ENCODE data around the gene GARRE1.
A peak's percentile ranks its signal among the peaks of the same experiment; 100 is the strongest.
"Not testable (repeated sequence)": the region's sequence is repeated elsewhere in the genome, so short reads cannot be mapped to it uniquely, and the experiment has no call there.

The GARRE1 gene

DNA sequence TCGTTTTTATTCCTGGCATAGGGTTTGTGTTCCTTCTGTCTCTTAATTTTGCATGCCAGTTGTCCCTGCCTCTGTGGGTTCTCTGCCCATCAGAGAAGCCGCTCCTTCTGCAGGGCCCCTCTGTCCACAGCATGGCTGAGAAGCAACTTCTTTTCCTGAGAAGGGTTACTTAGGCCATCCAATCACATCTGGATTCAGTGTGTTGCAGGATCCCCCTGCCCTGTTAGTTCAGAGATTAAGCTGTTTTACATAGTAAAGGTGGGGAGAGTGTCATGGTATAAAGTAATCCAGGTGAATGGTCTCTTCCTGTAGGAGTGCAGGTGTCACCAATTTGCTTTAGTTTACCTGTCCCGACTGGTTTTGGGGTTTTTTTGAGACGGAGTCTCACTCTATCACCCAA lies 22.9 kb upstream of the GARRE1 start:
- Histone ChIP-seq H3K27ac (ENCODE audit: low read depth, low read length) (peak overlapping the region; percentile 36), H3K4me1 (ENCODE audit: control insufficient read depth, insufficient read depth, low read length) (peaks cover 20% of the 10 kb centered on the region), H3K4me3 (ENCODE audit: low read depth, low read length) (no peak overlapping the region), H3K27me3 (ENCODE audit: control insufficient read depth, insufficient read depth, low read length) (no peaks in the 10 kb centered on the region), H3K36me3 (ENCODE audit: control insufficient read depth, insufficient read depth, low read length) (peaks cover 41% of the 10 kb centered on the region), H3K9me3 (ENCODE audit: control insufficient read depth, insufficient read depth, low read length) (no peaks in the 10 kb centered on the region), H3K9ac (ENCODE audit: low read depth, low read length) (no peak overlapping the region)

DNA sequence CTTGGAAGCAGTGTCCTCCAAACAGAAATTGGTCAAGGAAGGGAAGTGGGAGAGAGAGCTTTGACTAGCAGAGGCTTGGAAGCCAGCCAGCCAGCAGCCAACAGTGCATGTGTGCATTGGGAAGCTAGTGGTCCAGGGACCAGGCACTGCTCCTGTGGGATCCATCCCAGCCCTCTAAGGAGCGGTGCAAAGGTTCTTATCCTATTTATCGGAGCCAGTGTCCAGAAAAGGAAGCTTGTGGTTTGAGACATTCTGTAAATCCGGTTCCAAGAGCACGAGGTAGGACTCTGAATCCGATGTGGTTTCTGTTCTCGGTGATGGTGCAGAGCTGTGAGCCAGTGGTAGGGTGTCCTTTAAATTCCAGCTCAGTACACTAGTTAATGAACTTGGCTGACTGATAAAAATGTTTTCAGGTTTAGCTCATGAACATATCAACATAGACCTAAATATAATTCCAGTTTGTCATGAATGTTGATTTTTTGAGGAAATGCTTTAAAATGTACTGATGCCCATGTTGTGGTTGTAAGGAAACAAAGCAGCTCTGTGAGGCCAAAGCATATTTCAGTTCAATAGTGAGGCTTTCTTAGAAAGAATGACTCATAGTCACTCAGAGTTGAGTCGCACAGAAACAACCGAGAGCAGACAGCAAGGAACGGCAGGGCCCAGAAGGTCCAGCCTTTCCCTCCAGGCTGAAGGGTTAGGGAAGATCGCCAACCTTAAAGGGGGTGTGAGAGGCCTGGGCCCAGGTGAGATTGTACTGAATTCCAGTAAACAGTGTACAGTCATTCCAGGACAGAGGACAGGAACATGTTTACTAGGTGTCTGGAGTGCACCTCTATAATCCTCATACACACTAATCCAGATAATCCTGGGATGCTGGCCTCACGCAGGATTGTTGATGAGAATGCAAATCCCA lies 21.5 kb upstream of the GARRE1 start:
- Histone ChIP-seq H3K27ac (ENCODE audit: low read depth, low read length) (peak overlapping the region; percentile 47), H3K9ac (ENCODE audit: low read depth, low read length) (no peak overlapping the region), H3K9me3 (ENCODE audit: control insufficient read depth, insufficient read depth, low read length) (no peaks in the 10 kb centered on the region), H3K36me3 (ENCODE audit: control insufficient read depth, insufficient read depth, low read length) (peaks cover 28% of the 10 kb centered on the region), H3K27me3 (ENCODE audit: control insufficient read depth, insufficient read depth, low read length) (no peaks in the 10 kb centered on the region), H3K4me1 (ENCODE audit: control insufficient read depth, insufficient read depth, low read length) (peaks cover 28% of the 10 kb centered on the region), H3K4me3 (ENCODE audit: low read depth, low read length) (no peak overlapping the region)

DNA sequence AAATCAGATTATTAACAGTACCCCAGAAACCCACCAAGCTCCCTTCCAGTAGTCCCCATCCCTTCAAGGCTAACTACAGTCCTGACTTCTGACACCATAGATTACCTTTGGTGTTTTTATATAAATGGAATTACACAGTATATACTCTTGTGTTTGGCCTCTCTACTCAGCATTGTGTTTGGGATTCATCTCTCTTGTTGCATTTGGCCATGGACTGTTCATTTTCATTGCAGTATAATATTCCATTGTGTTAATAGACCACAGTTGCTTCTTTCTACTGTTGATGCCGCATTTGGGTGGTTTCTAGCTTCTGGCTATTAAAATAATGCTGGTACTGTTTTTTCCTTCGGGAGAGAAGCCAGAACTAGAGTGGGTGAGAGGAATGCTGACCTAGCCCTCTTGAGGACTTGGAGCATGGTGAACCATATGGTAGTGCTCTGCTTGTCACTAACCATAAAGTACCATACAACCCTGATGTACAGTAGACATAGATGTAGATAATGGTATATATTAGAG lies 18.9 kb upstream of the GARRE1 start:
- Histone ChIP-seq H3K27ac (ENCODE audit: low read depth, low read length) (peak overlapping the region; percentile 56), H3K27me3 (ENCODE audit: control insufficient read depth, insufficient read depth, low read length) (no peaks in the 10 kb centered on the region), H3K9ac (ENCODE audit: low read depth, low read length) (no peak overlapping the region), H3K9me3 (ENCODE audit: control insufficient read depth, insufficient read depth, low read length) (no peaks in the 10 kb centered on the region), H3K4me1 (ENCODE audit: control insufficient read depth, insufficient read depth, low read length) (peaks cover 24% of the 10 kb centered on the region), H3K4me3 (ENCODE audit: low read depth, low read length) (no peak overlapping the region), H3K36me3 (ENCODE audit: control insufficient read depth, insufficient read depth, low read length) (peaks cover 1% of the 10 kb centered on the region; the same call in 1 of the 2 replicates)

DNA sequence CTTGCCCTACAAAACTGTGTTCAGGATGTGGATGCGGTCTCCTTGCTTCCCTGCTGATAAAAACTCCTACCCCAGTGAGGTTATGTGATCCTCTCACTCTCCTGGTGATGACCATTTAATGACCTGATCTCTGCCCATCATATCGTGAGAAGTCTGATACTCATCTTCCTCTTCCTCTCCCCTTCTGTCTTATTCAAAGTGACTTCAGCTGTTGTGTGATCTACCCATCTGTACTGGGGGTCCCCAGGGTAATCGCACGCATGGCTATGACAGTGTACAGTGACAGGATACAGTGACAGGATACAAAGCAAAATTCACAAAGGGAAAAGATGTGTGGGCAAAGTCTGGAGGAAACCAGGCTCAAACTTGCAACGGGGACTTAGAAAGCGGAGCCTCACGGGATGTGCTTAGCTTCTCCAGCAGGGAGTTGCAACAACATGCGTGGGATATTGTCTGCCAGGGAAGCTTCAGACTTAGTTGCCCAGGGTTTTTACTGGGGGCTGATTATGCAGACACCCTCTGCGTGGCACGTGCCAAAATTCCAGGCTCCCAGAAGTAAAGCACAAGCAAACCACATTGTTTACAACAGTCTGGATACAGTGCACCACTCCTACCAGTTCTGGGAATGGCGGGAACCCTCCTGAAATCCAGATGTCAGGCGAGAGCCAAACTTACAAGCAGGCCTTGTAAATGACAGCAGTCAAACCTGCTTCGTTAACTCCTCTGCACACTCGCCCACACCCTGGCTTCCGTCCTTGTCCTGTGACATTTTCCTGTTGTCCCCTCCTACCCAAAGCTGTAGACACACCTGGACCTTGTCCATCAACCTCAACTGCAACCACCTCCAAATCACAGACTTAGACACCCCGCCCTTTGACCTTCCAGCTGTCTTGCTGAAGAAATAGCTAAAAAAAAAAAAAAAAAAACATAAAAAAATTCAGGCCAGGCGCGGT lies 18.0 kb upstream of the GARRE1 start:
- Histone ChIP-seq H3K4me3 (ENCODE audit: low read depth, low read length) (no peak overlapping the region), H3K9ac (ENCODE audit: low read depth, low read length) (no peak overlapping the region), H3K36me3 (ENCODE audit: control insufficient read depth, insufficient read depth, low read length) (no peaks in the 10 kb centered on the region), H3K27ac (ENCODE audit: low read depth, low read length) (peak overlapping the region; percentile 56), H3K27me3 (ENCODE audit: control insufficient read depth, insufficient read depth, low read length) (no peaks in the 10 kb centered on the region), H3K9me3 (ENCODE audit: control insufficient read depth, insufficient read depth, low read length) (no peaks in the 10 kb centered on the region), H3K4me1 (ENCODE audit: control insufficient read depth, insufficient read depth, low read length) (peaks cover 16% of the 10 kb centered on the region)

DNA sequence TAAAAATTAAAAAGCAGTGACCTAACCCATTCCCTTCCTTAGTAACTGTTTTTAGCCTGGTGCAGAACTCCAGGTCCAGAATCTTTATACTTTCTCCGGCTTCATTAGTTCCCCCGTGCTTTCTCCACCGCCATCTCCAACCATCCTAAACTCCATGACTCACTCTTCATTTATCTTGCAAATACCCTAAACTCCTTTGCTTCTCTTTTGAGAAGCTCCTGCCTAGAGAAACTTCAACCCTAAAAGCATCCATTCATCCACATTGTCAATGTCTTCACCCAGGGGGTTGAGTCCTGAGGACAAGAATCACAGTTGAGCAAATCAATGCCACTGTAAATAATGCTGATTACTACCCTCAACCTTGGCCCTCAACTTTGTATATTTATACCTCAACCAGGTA lies 17.1 kb upstream of the GARRE1 start:
- peak overlapping the region; percentile 83 for H3K27ac ChIP-seq (ENCODE audit: low read depth, low read length)
- H3K9me3 ChIP-seq (ENCODE audit: control insufficient read depth, insufficient read depth, low read length), result no peaks in the 10 kb centered on the region
- no peaks in the 10 kb centered on the region for H3K36me3 ChIP-seq (ENCODE audit: control insufficient read depth, insufficient read depth, low read length)
- peaks cover 13% of the 10 kb centered on the region for H3K4me1 ChIP-seq (ENCODE audit: control insufficient read depth, insufficient read depth, low read length)
- no peak overlapping the region for H3K9ac ChIP-seq (ENCODE audit: low read depth, low read length)
- no peaks in the 10 kb centered on the region for H3K27me3 ChIP-seq (ENCODE audit: control insufficient read depth, insufficient read depth, low read length)
- no peak overlapping the region for H3K4me3 ChIP-seq (ENCODE audit: low read depth, low read length)

DNA sequence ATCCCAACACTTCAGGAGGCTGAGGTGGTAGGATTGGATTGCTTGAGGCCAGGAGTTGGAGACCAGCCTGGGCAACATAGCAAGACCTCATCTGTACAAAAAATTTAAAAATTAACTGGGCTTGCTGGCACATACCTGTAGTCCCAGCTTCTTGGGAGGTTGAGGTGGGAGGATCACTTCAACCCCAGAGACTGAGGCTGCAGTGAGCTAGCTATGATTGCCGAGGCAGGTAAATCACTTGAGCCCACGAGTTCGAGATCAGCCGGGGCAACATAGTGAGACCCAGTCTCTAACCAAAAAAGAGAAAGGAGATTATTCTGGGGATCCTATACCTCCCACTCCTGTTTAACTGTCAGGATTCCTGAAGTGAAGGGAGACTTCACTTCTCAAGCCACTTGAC lies 16.4 kb upstream of the GARRE1 start:
- Histone ChIP-seq H3K27me3 (ENCODE audit: control insufficient read depth, insufficient read depth, low read length) (no peaks in the 10 kb centered on the region), H3K9ac (ENCODE audit: low read depth, low read length) (no peak overlapping the region), H3K27ac (ENCODE audit: low read depth, low read length) (peak overlapping the region; percentile 83), H3K4me3 (ENCODE audit: low read depth, low read length) (no peak overlapping the region), H3K4me1 (ENCODE audit: control insufficient read depth, insufficient read depth, low read length) (peaks cover 13% of the 10 kb centered on the region), H3K9me3 (ENCODE audit: control insufficient read depth, insufficient read depth, low read length) (no peaks in the 10 kb centered on the region), H3K36me3 (ENCODE audit: control insufficient read depth, insufficient read depth, low read length) (no peaks in the 10 kb centered on the region)

DNA sequence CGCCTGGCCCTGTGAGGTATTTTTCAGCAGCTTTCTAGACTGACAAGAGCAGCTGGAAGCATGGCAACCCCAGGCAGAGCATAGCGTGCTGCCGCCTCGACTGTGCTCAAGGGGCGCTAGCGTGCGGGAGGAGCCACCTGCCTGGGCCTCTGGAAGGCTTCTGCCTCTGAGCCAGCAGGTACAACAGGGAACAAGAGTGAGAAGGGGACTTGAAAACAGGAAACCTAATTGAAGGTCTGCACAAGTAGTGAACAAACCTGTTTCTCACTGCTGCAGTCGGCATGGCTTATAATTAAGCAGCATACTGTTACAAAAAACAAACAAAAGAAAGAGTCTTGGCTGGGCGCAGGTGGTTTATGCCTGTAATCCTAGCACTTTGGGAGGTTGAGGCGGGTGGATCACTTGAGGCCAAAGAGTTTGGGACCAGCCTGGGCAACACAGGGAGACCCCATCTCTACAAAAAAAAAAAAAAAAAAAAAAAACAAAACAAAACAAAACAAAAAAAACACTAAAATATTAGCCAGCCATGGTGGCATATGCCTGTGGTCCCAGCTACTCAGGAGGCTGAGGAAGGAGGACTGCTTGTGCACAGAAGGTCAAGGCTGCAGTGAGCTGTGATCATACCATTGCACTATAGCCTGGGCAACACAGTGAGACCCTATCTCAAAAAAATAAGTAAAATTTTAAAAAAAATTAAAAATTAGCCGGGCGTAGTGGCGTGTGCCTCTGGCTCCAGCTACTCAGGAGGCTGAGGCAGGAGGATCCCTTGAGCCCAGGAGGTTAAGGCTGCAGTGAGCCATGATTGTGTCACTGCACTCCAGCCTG lies 12.6 kb upstream of the GARRE1 start:
- Histone ChIP-seq H3K27ac (ENCODE audit: low read depth, low read length) (no peak overlapping the region), H3K4me1 (ENCODE audit: control insufficient read depth, insufficient read depth, low read length) (peaks cover 5% of the 10 kb centered on the region), H3K9me3 (ENCODE audit: control insufficient read depth, insufficient read depth, low read length) (no peaks in the 10 kb centered on the region), H3K4me3 (ENCODE audit: low read depth, low read length) (no peak overlapping the region), H3K9ac (ENCODE audit: low read depth, low read length) (no peak overlapping the region), H3K36me3 (ENCODE audit: control insufficient read depth, insufficient read depth, low read length) (no peaks in the 10 kb centered on the region), H3K27me3 (ENCODE audit: control insufficient read depth, insufficient read depth, low read length) (no peaks in the 10 kb centered on the region)

DNA sequence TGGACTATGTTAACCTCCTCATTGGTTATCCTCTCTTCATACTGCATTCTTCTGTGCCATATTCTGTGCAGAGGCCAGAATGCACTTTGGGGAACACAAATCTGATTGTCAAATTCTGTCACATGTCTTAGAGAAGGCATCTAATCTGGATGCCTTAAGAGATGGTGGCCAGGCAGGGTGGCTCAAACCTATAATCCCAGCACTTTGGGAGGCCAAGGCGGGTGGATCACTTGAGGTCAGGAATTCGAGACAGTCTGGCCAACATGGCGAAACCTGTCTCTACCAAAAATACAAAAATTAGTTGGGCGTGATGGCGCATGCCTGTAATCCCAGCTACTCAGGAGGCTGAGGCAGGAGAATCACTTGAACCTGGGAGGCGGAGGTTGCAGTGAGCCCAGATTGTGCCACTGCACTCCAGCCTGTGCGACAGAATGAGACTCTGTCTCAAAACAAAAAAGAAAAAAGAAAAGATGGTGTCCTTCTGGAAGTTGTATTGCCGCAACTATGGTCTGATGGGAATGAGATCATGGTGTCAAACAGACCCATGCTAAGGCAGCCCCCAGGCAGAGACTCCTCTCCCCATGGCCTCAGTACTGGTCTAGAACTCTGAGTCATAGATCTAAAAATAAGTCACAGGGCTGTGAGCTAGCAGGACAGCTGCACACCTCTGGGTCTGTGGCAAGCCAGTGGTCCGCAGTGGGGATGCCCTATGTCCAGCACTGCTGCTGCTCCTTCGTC lies 11.0 kb upstream of the GARRE1 start:
- H3K4me1 ChIP-seq (ENCODE audit: control insufficient read depth, insufficient read depth, low read length); H3K9ac ChIP-seq (ENCODE audit: low read depth, low read length); H3K27me3 ChIP-seq (ENCODE audit: control insufficient read depth, insufficient read depth, low read length); H3K9me3 ChIP-seq (ENCODE audit: control insufficient read depth, insufficient read depth, low read length); H3K4me3 ChIP-seq (ENCODE audit: low read depth, low read length); H3K36me3 ChIP-seq (ENCODE audit: control insufficient read depth, insufficient read depth, low read length): not testable (repeated sequence)
- H3K27ac ChIP-seq (ENCODE audit: low read depth, low read length), result peak overlapping the region; percentile 10

DNA sequence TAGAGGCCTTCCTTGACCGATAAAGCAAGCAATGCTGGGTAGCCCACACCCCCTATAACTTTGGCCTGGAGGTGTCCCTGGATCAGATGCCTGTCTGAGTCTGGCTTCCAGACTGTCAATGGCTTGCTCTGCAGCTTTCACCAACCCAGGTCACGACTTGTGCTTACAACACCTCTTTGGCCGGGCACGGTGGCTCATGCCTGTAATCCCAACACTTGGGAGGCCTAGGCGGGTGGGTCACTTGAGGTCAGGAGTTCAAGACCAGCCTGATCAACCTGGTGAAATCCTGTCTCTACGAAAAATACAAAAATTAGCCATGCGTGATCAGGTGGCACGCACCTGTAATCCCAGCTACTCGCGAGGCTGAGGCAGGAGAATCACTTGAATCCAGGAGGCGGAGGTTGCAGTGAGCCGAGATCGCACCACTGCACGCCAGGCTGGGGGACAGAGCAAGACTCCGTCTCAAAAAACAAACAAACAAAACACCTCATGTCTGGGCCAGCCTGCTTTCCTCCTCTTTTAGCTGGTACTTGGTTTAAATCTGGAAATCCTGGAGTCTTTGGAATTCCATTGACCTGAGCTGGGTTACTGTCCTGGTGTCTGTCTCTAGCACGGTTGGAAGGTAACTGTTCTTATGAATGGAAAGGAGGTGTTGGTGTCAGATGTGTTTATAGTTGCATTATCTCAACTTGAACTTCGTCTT lies 10.3 kb upstream of the GARRE1 start:
- H3K9me3 ChIP-seq (ENCODE audit: control insufficient read depth, insufficient read depth, low read length), result no peaks in the 10 kb centered on the region
- no peaks in the 10 kb centered on the region for H3K27me3 ChIP-seq (ENCODE audit: control insufficient read depth, insufficient read depth, low read length)
- H3K4me3 ChIP-seq (ENCODE audit: low read depth, low read length), result no peak overlapping the region
- H3K9ac ChIP-seq (ENCODE audit: low read depth, low read length), result no peak overlapping the region
- H3K4me1 ChIP-seq (ENCODE audit: control insufficient read depth, insufficient read depth, low read length), result no peaks in the 10 kb centered on the region
- H3K36me3 ChIP-seq (ENCODE audit: control insufficient read depth, insufficient read depth, low read length), result no peaks in the 10 kb centered on the region
- peak overlapping the region; percentile 10 for H3K27ac ChIP-seq (ENCODE audit: low read depth, low read length)
